ENCODE results near the gene AP3D1. TPM values are rescaled to one million over a fixed set of nuclear protein-coding genes. Genes with fewer than 3 reads are reported as not detected.

The AP3D1 gene
- total and polyA plus RNA-seq, 4 donors = 21.7 to 79.8 (median 59.6) TPM

GRCh38 chr19:2123682-2124387 is 27.5 kb downstream of the AP3D1 start:
- Histone ChIP-seq H3K27ac (ENCODE audit: low read depth in 1 of 2, low read length in 2 of 2) (no peak overlapping the region), H3K4me1 (ENCODE audit: control insufficient read depth in 4 of 4, insufficient read depth in 4 of 4, low read length in 3 of 4) (no peaks in the 10 kb centered on the region), H3K27me3 (ENCODE audit: control insufficient read depth in 4 of 4, insufficient read depth in 4 of 4, low read length in 3 of 4) (no peaks in the 10 kb centered on the region), H3K9me3 (ENCODE audit: control insufficient read depth in 4 of 4, low read length in 3 of 4) (no peaks in the 10 kb centered on the region), H3K4me3 (ENCODE audit: low read depth in 1 of 3, low read length in 3 of 3) (no peak overlapping the region), H3K9ac (ENCODE audit: low read depth in 1 of 2, low read length in 2 of 2) (no peak overlapping the region), H3K36me3 (ENCODE audit: control insufficient read depth in 4 of 4, insufficient read depth in 3 of 4, low read depth in 1 of 4, low read length in 3 of 4) (peaks cover 14 to 73% (median 36%) of the 10 kb centered on the region in 4 donors)
- no peak for DNase-seq (ENCODE audit: low spot score)
- WGBS = 95% methylated on average over 25 of the region's 25 CpGs
- TF ChIP-seq HNF4G (IDR thresholded peaks at IDR 0.05) (no peak), REST (IDR thresholded peaks at IDR 0.05) (peak; percentile 94)

- H3K9me3 ChIP-seq (ENCODE audit: control insufficient read depth in 4 of 4, low read length in 3 of 4) = no peaks in the 10 kb centered on the region
- no peak for DNase-seq (ENCODE audit: low spot score)
- H3K27me3 ChIP-seq (ENCODE audit: control insufficient read depth in 4 of 4, insufficient read depth in 4 of 4, low read length in 3 of 4) = no peaks in the 10 kb centered on the region
- no peak overlapping the region for H3K9ac ChIP-seq (ENCODE audit: low read depth in 1 of 2, low read length in 2 of 2)
- no peaks in the 10 kb centered on the region for H3K4me1 ChIP-seq (ENCODE audit: control insufficient read depth in 4 of 4, insufficient read depth in 4 of 4, low read length in 3 of 4)
- H3K36me3 ChIP-seq (ENCODE audit: control insufficient read depth in 4 of 4, insufficient read depth in 3 of 4, low read depth in 1 of 4, low read length in 3 of 4) = peaks cover 14 to 80% (median 41%) of the 10 kb centered on the region in 4 donors
- no peak for TF ChIP-seq TAF1 (conservative IDR thresholded peaks at IDR 0.05)
- no peak for TF ChIP-seq CTCF (IDR thresholded peaks at IDR 0.05; ENCODE audit: low read depth, low read length, missing input control)
- no peak for TF ChIP-seq FOXA2 (IDR thresholded peaks at IDR 0.05)
- TF ChIP-seq REST (IDR thresholded peaks at IDR 0.05) = no peak
- no peak for TF ChIP-seq EGR1 (IDR thresholded peaks at IDR 0.05; ENCODE audit: low read depth in 2 of 2)
- no peak for TF ChIP-seq NR2F2 (IDR thresholded peaks at IDR 0.05)
- no peak for TF ChIP-seq ATF3 (IDR thresholded peaks at IDR 0.05)
- TF ChIP-seq SP1 (IDR thresholded peaks at IDR 0.05) = no peak
- no peak for TF ChIP-seq JUND (IDR thresholded peaks at IDR 0.05)
- H3K27ac ChIP-seq (ENCODE audit: low read depth in 1 of 2, low read length in 2 of 2) = no peak overlapping the region
- 96% methylated on average over 10 of the region's 10 CpGs for WGBS
- H3K4me3 ChIP-seq (ENCODE audit: low read depth in 1 of 3, low read length in 3 of 3) = no peak overlapping the region
These were observed 28.4 kb downstream of the AP3D1 start for GRCh38 chr19:2122982-2123381.
